Sigmoid colon (tissue), 4 donors: ENCODE results near the gene FCN1.

Source experiments
- EP300 ChIP-seq, 4 donors: sonication (generic); formaldehyde crosslinking; IDR thresholded peaks; one replicate each; pipeline ENCODE4 v1.6.1; 2017; ENCODE audit warnings: antibody characterized with exemption in 4 of 4
- POLR2A ChIP-seq, 2 donors: fragments of 450-650 bp; IDR thresholded peaks; one replicate each; pipeline ENCODE4 v1.6.1; 2016; ENCODE audit warnings: antibody characterized with exemption in 2 of 2, mild to moderate bottlenecking in 2 of 2, moderate library complexity in 2 of 2
- POLR2AphosphoS5 ChIP-seq, 4 donors: sonication (generic); formaldehyde crosslinking; IDR thresholded peaks; one replicate each; pipeline ENCODE4 v1.6.1; 2017; ENCODE audit warnings: antibody characterized with exemption in 4 of 4
- TF ChIP-seq, protein P1 (sequence below), 4 experiments: fragments of 450-650 bp in 3 of 4; fragments of 200-600 bp in 1 of 4; IDR thresholded peaks; one replicate each; pipeline ENCODE4 v1.5.1; 2016 to 2019; ENCODE audit warnings: antibody characterized with exemption in 4 of 4, mild to moderate bottlenecking in 3 of 4, moderate library complexity in 2 of 4

DNA sequence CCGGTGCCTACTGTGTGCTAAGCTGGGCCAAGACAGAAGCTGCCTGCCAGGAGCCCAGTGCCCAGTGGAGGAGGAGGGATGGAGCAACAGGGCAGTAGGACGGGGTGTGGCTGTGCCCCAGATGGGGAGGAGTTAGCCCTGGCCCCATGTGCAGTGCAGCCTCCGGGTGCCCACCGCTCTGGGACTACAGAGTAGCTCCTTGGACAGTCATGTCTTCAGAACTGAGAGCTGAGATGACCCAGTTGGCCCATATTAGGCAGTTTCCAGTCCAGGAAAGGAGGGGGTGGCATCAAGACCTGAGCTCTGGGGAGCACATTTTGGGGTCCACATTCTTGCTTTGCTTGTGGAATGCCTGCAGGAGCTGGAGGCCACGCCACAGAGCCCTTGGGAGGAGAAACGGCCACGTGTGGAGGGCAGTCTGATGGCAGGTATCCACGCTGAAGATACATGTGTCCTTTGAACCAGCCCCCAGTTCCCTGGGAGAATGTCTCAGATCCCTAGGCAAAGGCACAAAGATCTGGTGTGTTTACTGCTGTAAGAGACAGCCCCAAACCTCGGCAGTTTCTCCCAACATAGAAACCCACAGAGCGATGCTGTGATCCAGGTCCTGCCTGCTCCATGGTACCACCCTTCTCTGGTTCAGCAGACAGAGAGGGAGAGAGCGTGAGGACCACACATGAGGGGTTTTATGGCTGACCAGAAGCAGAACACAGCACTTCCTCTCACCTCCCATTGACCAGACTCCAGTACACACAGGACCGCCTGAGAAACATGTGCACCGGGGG, 46.8 kb upstream of the FCN1 start:
- TF ChIP-seq, protein P1, sequence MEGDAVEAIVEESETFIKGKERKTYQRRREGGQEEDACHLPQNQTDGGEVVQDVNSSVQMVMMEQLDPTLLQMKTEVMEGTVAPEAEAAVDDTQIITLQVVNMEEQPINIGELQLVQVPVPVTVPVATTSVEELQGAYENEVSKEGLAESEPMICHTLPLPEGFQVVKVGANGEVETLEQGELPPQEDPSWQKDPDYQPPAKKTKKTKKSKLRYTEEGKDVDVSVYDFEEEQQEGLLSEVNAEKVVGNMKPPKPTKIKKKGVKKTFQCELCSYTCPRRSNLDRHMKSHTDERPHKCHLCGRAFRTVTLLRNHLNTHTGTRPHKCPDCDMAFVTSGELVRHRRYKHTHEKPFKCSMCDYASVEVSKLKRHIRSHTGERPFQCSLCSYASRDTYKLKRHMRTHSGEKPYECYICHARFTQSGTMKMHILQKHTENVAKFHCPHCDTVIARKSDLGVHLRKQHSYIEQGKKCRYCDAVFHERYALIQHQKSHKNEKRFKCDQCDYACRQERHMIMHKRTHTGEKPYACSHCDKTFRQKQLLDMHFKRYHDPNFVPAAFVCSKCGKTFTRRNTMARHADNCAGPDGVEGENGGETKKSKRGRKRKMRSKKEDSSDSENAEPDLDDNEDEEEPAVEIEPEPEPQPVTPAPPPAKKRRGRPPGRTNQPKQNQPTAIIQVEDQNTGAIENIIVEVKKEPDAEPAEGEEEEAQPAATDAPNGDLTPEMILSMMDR (IDR thresholded peaks at IDR 0.05), result no peak
- TF ChIP-seq POLR2A (IDR thresholded peaks at IDR 0.05) (no peak), EP300 (IDR thresholded peaks at IDR 0.05) (no peak), POLR2AphosphoS5 (IDR thresholded peaks at IDR 0.05) (no peak)
